Measurements from ENCODE around the gene MCC.

MCC gene

GRCh38 chr5:113068559-113068958, 419.7 kb downstream of the MCC start:
- Histone ChIP-seq H3K36me3 (ENCODE audit: control insufficient read depth in 2 of 2, insufficient read depth in 1 of 2, low read length in 2 of 2) (peaks cover 0 to 71% of the 10 kb centered on the region in 2 experiments; a peak in 1 of 3 replicates), H3K9me3 (ENCODE audit: control insufficient read depth, insufficient read depth, low read depth, low read length) (no peaks in the 10 kb centered on the region), H3K4me3 (ENCODE audit: low read depth, low read length) (no peak overlapping the region), H3K27ac (ENCODE audit: extremely low read depth, low read depth, low read length) (no peak overlapping the region), H3K4me1 (ENCODE audit: control insufficient read depth, insufficient read depth, low read length) (no peaks in the 10 kb centered on the region)
- TF ChIP-seq ZNF433 (tag by site-specific recombination; IDR thresholded peaks at IDR 0.05; ENCODE audit: low read depth) (no peak), ZNF654 (tag by site-specific recombination; IDR thresholded peaks at IDR 0.05; ENCODE audit: low read depth) (no peak), BCL11A (tag by site-specific recombination; IDR thresholded peaks at IDR 0.05; ENCODE audit: low read depth) (no peak), ZFHX2 (tag by site-specific recombination; conservative IDR thresholded peaks at IDR 0.05) (no peak)
- ChIA-PET CTCF (no interaction called here), POLR2A (no interaction called here)

GRCh38 chr5:113067635-113068344, 420.5 kb downstream of the MCC start:
- Histone ChIP-seq H3K27ac (ENCODE audit: extremely low read depth, low read depth, low read length) (no peak overlapping the region), H3K4me3 (ENCODE audit: low read depth, low read length) (no peak overlapping the region), H3K9me3 (ENCODE audit: control insufficient read depth, insufficient read depth, low read depth, low read length) (no peaks in the 10 kb centered on the region), H3K4me1 (ENCODE audit: control insufficient read depth, insufficient read depth, low read length) (no peaks in the 10 kb centered on the region), H3K36me3 (ENCODE audit: control insufficient read depth in 2 of 2, insufficient read depth in 1 of 2, low read length in 2 of 2) (peaks cover 0 to 78% of the 10 kb centered on the region in 2 experiments; a peak in 1 of 3 replicates)
- TF ChIP-seq ZSCAN16 (tag by site-specific recombination; IDR thresholded peaks at IDR 0.05) (no peak), ZNF777 (tag by site-specific recombination; IDR thresholded peaks at IDR 0.05; ENCODE audit: borderline replicate concordance) (no peak), INSM2 (tag by site-specific recombination; IDR thresholded peaks at IDR 0.05) (no peak), ZNF660 (tag by site-specific recombination; IDR thresholded peaks at IDR 0.05) (no peak), GLI2 (tag by site-specific recombination; IDR thresholded peaks at IDR 0.05; ENCODE audit: borderline replicate concordance, low read depth) (no peak)
- ChIA-PET POLR2A (no interaction called here), CTCF (no interaction called here)

GRCh38 chr5:113065626-113066025, 422.6 kb downstream of the MCC start:
- ChIA-PET CTCF (interaction anchor here (0.5 kb wide), 1 partner anchor 529 kb away, joined by 3 read pairs; no protein-coding TSS in a partner anchor), POLR2A (no interaction called here)
- peaks cover 0 to 74% of the 10 kb centered on the region in 2 experiments; a peak in 1 of 3 replicates for H3K36me3 ChIP-seq (ENCODE audit: control insufficient read depth in 2 of 2, insufficient read depth in 1 of 2, low read length in 2 of 2)
- no peak overlapping the region for H3K27ac ChIP-seq (ENCODE audit: extremely low read depth, low read depth, low read length)
- no peaks in the 10 kb centered on the region for H3K9me3 ChIP-seq (ENCODE audit: control insufficient read depth, insufficient read depth, low read depth, low read length)
- H3K4me1 ChIP-seq (ENCODE audit: control insufficient read depth, insufficient read depth, low read length) = no peaks in the 10 kb centered on the region
- TF ChIP-seq ZNF660 (tag by site-specific recombination; IDR thresholded peaks at IDR 0.05) (no peak), ZNF629 (tag by site-specific recombination; IDR thresholded peaks at IDR 0.05) (no peak), ZNF335 (tag by site-specific recombination; conservative IDR thresholded peaks at IDR 0.05) (no peak), MYNN (tag by site-specific recombination; IDR thresholded peaks at IDR 0.05; ENCODE audit: borderline replicate concordance) (no peak)
- H3K4me3 ChIP-seq (ENCODE audit: low read depth, low read length) = no peak overlapping the region

GRCh38 chr5:113064806-113065205, 423.4 kb downstream of the MCC start:
- Histone ChIP-seq H3K4me3 (ENCODE audit: low read depth, low read length) (no peak overlapping the region), H3K36me3 (ENCODE audit: control insufficient read depth in 2 of 2, insufficient read depth in 1 of 2, low read length in 2 of 2) (peaks cover 0 to 71% of the 10 kb centered on the region in 2 experiments; a peak in 1 of 3 replicates), H3K4me1 (ENCODE audit: control insufficient read depth, insufficient read depth, low read length) (no peaks in the 10 kb centered on the region), H3K27ac (ENCODE audit: extremely low read depth, low read depth, low read length) (no peak overlapping the region), H3K9me3 (ENCODE audit: control insufficient read depth, insufficient read depth, low read depth, low read length) (no peaks in the 10 kb centered on the region)
- POLR2A ChIA-PET = no interaction called here
- CTCF ChIA-PET = no interaction called here
- TF ChIP-seq YY1 (tag by site-specific recombination; IDR thresholded peaks at IDR 0.05) (no peak), REST (tag by site-specific recombination; IDR thresholded peaks at IDR 0.05) (no peak), ZNF426 (tag by site-specific recombination; IDR thresholded peaks at IDR 0.05) (no peak)
